ENCODE results near the gene NAA60. TPM values are rescaled to one million over a fixed set of nuclear protein-coding genes. Genes with fewer than 3 reads are reported as not detected.
"Not testable (repeated sequence)": the region's sequence is repeated elsewhere in the genome, so short reads cannot be mapped to it uniquely, and the experiment has no call there.

The NAA60 gene
- total and polyA plus RNA-seq, 9 donors: 8.2 to 37.8 (median 32.3) TPM

GRCh38 chr16:3472878-3473595, 29.6 kb downstream of the NAA60 start:
- H3K36me3 ChIP-seq (ENCODE audit: control insufficient read depth, insufficient read depth, low read length): peaks cover 27% of the 10 kb centered on the region
- no peak overlapping the region for H3K27ac ChIP-seq (ENCODE audit: low read length)
- H3K27me3 ChIP-seq (ENCODE audit: control insufficient read depth, insufficient read depth, low read length): no peaks in the 10 kb centered on the region
- no peak for DNase-seq
- WGBS (ENCODE audit: insufficient coverage): 96% methylated on average over 5 of the region's 10 CpGs
- peaks cover 7% of the 10 kb centered on the region for H3K4me1 ChIP-seq (ENCODE audit: control insufficient read depth, insufficient read depth, low read length)
- no peaks in the 10 kb centered on the region for H3K9me3 ChIP-seq (replicated peaks; ENCODE audit: control insufficient read depth, low read depth, low read length)
- H3K4me3 ChIP-seq (ENCODE audit: low read length): no peak overlapping the region

- H3K36me3 ChIP-seq (ENCODE audit: control insufficient read depth, insufficient read depth, low read length): peaks cover 22% of the 10 kb centered on the region
- no CpG with 5 or more reads among the region's 3 CpGs for WGBS (ENCODE audit: insufficient coverage)
- not testable (repeated sequence) for H3K4me3 ChIP-seq (ENCODE audit: low read length); H3K27ac ChIP-seq (ENCODE audit: low read length); H3K4me1 ChIP-seq (ENCODE audit: control insufficient read depth, insufficient read depth, low read length); H3K9me3 ChIP-seq (replicated peaks; ENCODE audit: control insufficient read depth, low read depth, low read length); DNase-seq; H3K27me3 ChIP-seq (ENCODE audit: control insufficient read depth, insufficient read depth, low read length)
These were observed 30.1 kb downstream of the NAA60 start for GRCh38 chr16:3473596-3473943.

GRCh38 chr16:3474136-3474779, 30.8 kb downstream of the NAA60 start:
- DNase-seq: no peak
- H3K4me1 ChIP-seq (ENCODE audit: control insufficient read depth, insufficient read depth, low read length): peaks cover 11% of the 10 kb centered on the region
- H3K9me3 ChIP-seq (replicated peaks; ENCODE audit: control insufficient read depth, low read depth, low read length): no peaks in the 10 kb centered on the region
- 72% methylated on average over 13 of the region's 16 CpGs for WGBS (ENCODE audit: insufficient coverage)
- no peak overlapping the region for H3K27ac ChIP-seq (ENCODE audit: low read length)
- H3K4me3 ChIP-seq (ENCODE audit: low read length): no peak overlapping the region
- peaks cover 23% of the 10 kb centered on the region for H3K36me3 ChIP-seq (ENCODE audit: control insufficient read depth, insufficient read depth, low read length)
- H3K27me3 ChIP-seq (ENCODE audit: control insufficient read depth, insufficient read depth, low read length): no peaks in the 10 kb centered on the region

- WGBS (ENCODE audit: insufficient coverage): no CpG with 5 or more reads among the region's 7 CpGs
- not testable (repeated sequence) for DNase-seq; H3K27me3 ChIP-seq (ENCODE audit: control insufficient read depth, insufficient read depth, low read length); H3K27ac ChIP-seq (ENCODE audit: low read length); H3K9me3 ChIP-seq (replicated peaks; ENCODE audit: control insufficient read depth, low read depth, low read length); H3K4me3 ChIP-seq (ENCODE audit: low read length)
- H3K4me1 ChIP-seq (ENCODE audit: control insufficient read depth, insufficient read depth, low read length): peaks cover 11% of the 10 kb centered on the region
- peaks cover 25% of the 10 kb centered on the region for H3K36me3 ChIP-seq (ENCODE audit: control insufficient read depth, insufficient read depth, low read length)
These were observed 31.4 kb downstream of the NAA60 start for GRCh38 chr16:3474870-3475269.

GRCh38 chr16:3475604-3476375, 32.3 kb downstream of the NAA60 start:
- 85% methylated on average over 23 of the region's 29 CpGs for WGBS (ENCODE audit: insufficient coverage)
- Histone ChIP-seq H3K4me3 (ENCODE audit: low read length) (no peak overlapping the region), H3K4me1 (ENCODE audit: control insufficient read depth, insufficient read depth, low read length) (peaks cover 11% of the 10 kb centered on the region), H3K27me3 (ENCODE audit: control insufficient read depth, insufficient read depth, low read length) (no peaks in the 10 kb centered on the region), H3K9me3 (replicated peaks; ENCODE audit: control insufficient read depth, low read depth, low read length) (no peaks in the 10 kb centered on the region), H3K27ac (ENCODE audit: low read length) (no peak overlapping the region), H3K36me3 (ENCODE audit: control insufficient read depth, insufficient read depth, low read length) (peaks cover 30% of the 10 kb centered on the region)
- DNase-seq: no peak

GRCh38 chr16:3476409-3476808, 32.9 kb downstream of the NAA60 start:
- 57% methylated on average over 1 of the region's 3 CpGs for WGBS (ENCODE audit: insufficient coverage)
- H3K4me1 ChIP-seq (ENCODE audit: control insufficient read depth, insufficient read depth, low read length): peaks cover 11% of the 10 kb centered on the region
- no peak overlapping the region for H3K4me3 ChIP-seq (ENCODE audit: low read length)
- H3K9me3 ChIP-seq (replicated peaks; ENCODE audit: control insufficient read depth, low read depth, low read length): no peaks in the 10 kb centered on the region
- no peaks in the 10 kb centered on the region for H3K27me3 ChIP-seq (ENCODE audit: control insufficient read depth, insufficient read depth, low read length)
- DNase-seq: no peak
- H3K36me3 ChIP-seq (ENCODE audit: control insufficient read depth, insufficient read depth, low read length): peaks cover 36% of the 10 kb centered on the region
- H3K27ac ChIP-seq (ENCODE audit: low read length): no peak overlapping the region

GRCh38 chr16:3478242-3478925, 34.9 kb downstream of the NAA60 start:
- 65% methylated on average over 7 of the region's 11 CpGs for WGBS (ENCODE audit: insufficient coverage)
- Histone ChIP-seq H3K4me1 (ENCODE audit: control insufficient read depth, insufficient read depth, low read length) (peaks cover 11% of the 10 kb centered on the region), H3K27ac (ENCODE audit: low read length) (peak overlapping the region; percentile 18), H3K9me3 (replicated peaks; ENCODE audit: control insufficient read depth, low read depth, low read length) (no peaks in the 10 kb centered on the region), H3K4me3 (ENCODE audit: low read length) (no peak overlapping the region), H3K27me3 (ENCODE audit: control insufficient read depth, insufficient read depth, low read length) (no peaks in the 10 kb centered on the region), H3K36me3 (ENCODE audit: control insufficient read depth, insufficient read depth, low read length) (peaks cover 48% of the 10 kb centered on the region)
- DNase-seq: no peak

- 95% methylated on average over 9 of the region's 12 CpGs for WGBS (ENCODE audit: insufficient coverage)
- no peaks in the 10 kb centered on the region for H3K9me3 ChIP-seq (replicated peaks; ENCODE audit: control insufficient read depth, low read depth, low read length)
- no peak overlapping the region for H3K4me3 ChIP-seq (ENCODE audit: low read length)
- no peak overlapping the region for H3K27ac ChIP-seq (ENCODE audit: low read length)
- no peak for DNase-seq
- H3K36me3 ChIP-seq (ENCODE audit: control insufficient read depth, insufficient read depth, low read length): peaks cover 61% of the 10 kb centered on the region
- H3K4me1 ChIP-seq (ENCODE audit: control insufficient read depth, insufficient read depth, low read length): peaks cover 8% of the 10 kb centered on the region
- H3K27me3 ChIP-seq (ENCODE audit: control insufficient read depth, insufficient read depth, low read length): no peaks in the 10 kb centered on the region
These were observed 36.3 kb downstream of the NAA60 start for GRCh38 chr16:3479654-3480216.

GRCh38 chr16:3480901-3481695, 37.6 kb downstream of the NAA60 start:
- Histone ChIP-seq H3K27me3 (ENCODE audit: control insufficient read depth, insufficient read depth, low read length) (no peaks in the 10 kb centered on the region), H3K9me3 (replicated peaks; ENCODE audit: control insufficient read depth, low read depth, low read length) (no peaks in the 10 kb centered on the region), H3K4me3 (ENCODE audit: low read length) (no peak overlapping the region), H3K4me1 (ENCODE audit: control insufficient read depth, insufficient read depth, low read length) (peaks cover 7% of the 10 kb centered on the region), H3K27ac (ENCODE audit: low read length) (no peak overlapping the region), H3K36me3 (ENCODE audit: control insufficient read depth, insufficient read depth, low read length) (peaks cover 70% of the 10 kb centered on the region)
- no peak for DNase-seq
- WGBS (ENCODE audit: insufficient coverage): 57% methylated on average over 2 of the region's 18 CpGs

Data from muscle of leg (tissue), 11 donors.